ENCODE results near the gene USP15.
"Not testable (repeated sequence)": the region's sequence is repeated elsewhere in the genome, so short reads cannot be mapped to it uniquely, and the experiment has no call there.

Gene USP15

DNA sequence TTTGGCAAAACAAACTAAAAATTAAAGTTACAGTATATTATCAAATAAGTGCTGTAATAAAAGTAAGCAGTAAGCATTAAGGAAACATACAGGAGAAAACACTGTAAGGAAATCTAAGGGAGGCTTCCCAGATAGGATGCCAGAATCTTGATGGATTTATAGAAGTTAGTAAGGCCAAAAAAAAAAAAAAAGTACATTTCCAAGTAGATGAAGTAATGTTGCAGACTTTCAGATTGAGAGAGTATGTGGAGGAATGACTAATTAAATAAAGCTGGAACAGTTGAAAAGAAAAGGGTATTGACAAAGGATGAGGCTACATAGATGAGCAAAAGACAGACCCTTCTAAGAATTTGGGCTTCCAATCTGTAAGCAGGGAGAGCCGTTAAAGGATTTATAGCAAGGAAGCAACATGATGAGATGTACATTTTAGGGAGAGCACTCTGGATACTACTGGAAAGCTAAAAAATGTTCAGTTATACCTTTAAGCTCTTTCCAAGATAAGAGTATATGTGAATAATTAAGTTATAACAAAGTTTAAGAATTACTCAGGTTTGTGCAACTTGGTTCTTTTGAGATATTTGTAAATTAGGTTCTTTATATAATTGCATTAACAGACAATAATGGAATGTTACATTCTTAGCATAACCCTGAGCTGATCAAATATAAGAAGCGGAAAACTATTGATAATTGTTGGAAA is 119.0 kb downstream of the USP15 start:
- no peak for DNase-seq

- no peak for DNase-seq
Measured at GRCh38 chr12:62379723-62380045, 119.5 kb downstream of the USP15 start.

DNA sequence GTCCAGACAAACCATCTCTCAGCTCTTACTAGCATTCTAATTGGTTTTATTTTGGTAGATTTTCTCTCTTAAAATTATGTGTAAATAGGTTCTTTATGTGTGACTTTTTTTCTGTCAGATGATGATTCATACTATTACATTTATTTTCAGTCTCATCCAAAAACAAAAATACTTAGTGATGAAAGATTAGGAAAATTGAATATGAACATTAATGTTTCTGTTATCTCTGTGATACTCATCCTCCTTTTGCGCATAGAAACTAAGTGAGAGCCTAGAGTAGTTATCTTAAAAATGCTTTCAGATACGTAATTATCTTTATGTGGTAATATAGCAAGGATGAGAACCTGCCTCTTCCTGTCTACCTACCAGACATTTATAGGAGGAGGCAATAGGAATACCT is 122.3 kb downstream of the USP15 start:
- no peak for DNase-seq

DNA sequence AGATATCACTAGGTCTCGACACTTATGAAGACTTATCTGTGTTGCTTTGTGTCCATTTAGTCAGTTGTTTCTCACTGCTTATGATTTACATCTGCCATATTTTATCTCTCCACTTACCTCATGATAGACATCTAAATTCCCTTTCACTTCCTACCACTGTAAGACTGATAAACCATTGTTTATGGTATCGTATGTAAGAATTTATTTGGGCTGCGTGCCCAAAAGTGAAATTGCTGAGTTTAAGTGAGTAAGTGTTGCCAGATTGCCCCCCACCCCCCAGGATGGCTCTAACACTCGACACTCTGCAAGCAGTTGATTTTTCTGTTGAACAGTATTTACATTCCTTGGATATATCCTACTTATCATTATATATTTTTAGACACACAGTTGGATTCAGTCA is 136.5 kb downstream of the USP15 start:
- no peak for DNase-seq

DNA sequence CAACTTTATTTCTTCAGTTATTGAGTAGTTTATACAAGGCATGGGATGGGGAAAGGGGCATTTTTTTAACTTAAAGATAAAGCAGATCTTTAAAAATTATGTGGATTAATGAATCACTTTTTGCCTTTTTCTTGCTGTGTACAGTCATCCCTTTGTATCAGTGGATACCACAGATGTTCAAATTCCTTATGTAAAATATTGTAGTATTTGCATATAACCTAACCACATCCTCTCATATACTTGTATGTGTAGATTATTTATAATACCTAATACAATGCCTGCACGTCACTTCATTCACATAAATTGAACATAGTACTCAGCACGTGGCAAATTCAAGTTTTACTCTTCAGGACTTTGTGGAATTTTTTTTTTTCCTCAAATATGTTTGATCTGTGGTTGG is 139.9 kb downstream of the USP15 start:
- DNase-seq: peak; percentile 13 to 69

- DNase-seq: no peak
Measured at GRCh38 chr12:62401631-62402030, 141.4 kb downstream of the USP15 start.

DNA sequence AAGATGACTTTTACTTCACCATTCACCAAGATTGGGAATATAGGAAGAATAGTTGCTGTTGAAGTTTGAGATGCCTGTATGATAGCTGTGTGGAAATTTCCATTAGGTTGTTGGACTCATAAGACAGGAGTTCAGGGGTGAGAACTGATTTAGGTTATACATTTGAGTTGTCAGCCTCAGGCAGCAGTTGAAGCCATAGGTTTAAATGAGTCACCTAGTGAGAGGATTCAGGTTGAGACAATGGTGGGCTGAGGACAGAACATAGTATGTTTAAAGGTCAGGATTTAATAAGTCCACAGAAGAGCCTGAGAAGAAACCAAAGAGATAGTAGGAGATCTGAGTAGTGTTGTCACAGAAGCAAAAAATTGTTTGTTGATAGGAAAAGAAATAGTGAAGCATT is 142.8 kb downstream of the USP15 start:
- DNase-seq: no peak

DNA sequence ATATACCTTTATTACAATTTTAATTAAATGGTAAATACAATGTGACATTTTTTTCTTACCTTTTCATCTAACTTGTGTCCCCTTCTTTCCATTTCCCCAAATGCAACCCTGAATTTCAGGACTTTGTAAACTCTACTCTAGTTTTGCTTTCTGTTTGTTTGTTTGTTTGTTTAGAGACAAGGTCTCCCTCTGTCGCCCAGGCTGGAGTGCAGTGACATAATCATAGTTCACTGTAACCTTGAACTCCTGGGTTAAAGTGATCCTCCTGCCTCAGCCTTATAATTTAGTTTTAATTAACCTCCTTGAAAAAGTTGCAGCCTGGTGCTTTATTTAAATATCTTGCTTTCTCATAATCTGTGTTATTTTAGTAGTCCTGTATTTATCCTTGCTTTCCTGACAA is 147.4 kb downstream of the USP15 start:
- no peak for DNase-seq

DNA sequence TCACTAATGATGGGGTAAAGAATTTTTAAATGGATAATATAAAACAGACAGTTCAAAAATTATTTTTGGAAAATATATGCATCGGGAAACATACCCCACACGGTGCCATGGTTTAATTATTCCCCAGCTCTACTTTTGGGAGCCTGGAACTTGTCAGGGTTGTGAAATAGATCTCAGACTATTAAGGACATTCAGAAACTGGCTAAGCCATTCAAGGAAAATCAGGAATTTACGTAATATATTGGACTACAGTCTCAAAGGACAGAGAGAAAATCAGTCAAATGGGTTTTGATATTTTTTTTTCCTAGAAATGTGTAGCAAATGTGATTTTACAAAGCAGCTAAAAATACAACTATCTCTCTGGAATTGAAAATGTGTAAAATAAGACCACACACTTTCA is 148.9 kb downstream of the USP15 start:
- no peak for DNase-seq

GRCh38 chr12:62414180-62414579 is 154.0 kb downstream of the USP15 start:
- DNase-seq: no peak

DNA sequence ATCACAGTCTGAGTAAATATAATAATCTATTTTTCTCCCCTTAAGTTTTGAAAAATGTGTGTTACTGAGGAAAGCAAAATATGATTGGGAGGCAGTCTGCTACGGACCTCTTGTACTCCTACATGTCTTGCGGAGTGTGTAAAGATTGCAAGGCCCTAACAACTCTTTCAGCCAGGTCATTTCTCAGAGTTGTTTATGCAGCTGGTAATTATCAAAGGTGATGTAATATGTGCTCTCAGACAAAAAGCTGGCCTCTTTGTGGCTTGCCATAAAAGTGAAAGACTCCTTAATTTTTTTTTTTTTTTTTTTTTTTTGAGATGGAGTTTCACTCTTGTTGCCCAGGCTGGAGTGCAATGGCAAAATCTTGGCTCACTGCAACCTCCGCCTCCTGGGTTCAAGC is 165.9 kb downstream of the USP15 start:
- no peak for DNase-seq

DNA sequence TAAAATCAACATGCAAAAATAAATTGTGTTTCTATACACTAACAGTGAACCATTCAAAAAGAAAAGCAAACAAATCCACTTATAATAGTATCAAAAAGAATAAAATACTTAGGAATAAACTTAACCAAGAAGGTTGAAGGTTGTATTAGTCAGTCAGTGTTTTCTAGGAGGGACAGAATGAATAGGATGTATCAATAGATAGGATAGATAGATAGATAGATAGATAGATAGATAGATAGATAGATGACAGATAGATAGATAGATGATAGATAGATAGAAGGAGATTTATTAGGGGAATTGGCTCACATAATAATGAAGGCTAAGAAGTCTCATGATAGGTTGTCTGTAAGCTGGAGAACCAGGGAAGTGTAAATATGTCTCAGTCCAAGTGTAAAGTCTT is 169.3 kb downstream of the USP15 start:
- DNase-seq: no peak

GRCh38 chr12:62434494-62435302 is 174.5 kb downstream of the USP15 start:
- DNase-seq: peak; percentile 6 to 44

DNA sequence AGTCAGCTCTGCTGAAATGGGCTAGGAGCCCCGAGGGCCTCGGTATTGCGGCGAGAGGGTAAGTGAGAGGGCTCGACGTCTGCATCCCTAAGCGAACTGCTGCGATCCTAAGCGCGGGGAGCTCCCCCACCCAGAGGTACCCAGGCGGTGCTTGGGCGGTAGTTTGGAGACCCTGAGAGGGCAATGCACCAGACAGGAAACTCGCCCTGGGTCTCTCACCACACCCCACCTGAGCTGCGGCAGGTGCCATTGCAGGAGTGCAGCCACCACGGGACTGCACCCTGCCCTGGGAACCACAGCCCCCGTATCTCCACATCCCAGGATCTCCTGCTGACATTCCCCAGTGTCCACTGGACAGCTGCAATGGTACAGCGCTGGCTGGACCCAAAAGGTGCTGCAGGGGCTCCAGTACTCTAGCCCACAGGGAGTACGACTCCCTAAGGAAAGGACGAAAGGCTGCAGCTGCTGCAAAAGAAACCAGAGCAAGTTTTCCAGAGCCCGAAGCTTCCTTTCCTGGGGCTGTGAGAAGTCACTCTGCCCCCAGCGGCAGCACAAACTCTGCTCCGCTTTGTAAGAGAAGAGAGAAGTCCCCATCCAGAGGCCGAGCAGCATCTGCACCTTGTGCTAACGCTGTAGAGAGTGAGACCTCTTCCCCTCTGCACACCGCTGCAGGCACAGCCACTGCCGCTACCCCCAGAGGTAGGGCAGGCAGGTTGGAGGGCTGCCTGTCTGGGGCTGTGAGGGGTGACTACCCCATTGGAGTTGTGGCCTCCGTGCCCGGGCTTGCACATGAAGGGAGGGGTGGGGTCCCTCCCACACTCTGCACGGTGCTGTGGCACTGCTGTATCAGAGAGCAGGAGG is 175.3 kb downstream of the USP15 start:
- DNase-seq: peak; percentile 61 to 82

DNA sequence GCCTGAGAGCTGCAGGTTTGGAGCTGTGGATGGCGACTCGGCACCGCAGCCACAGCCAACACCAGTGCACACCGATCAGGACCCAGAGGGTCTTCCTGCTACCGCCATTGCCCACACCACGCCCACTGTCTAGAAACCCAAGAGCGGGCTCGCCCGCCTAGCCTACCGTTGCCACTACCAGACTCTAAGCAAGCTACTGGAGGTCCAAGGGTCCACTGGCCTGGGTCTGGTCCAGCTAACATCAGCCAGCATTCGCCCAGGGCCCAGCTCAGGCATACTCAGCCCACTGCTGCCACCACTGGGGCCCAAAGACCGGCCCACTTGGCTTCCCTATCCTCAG is 175.9 kb downstream of the USP15 start:
- no peak for DNase-seq

- DNase-seq: peak; percentile 17 to 63
Measured at GRCh38 chr12:62438098-62438692, 178.0 kb downstream of the USP15 start.

GRCh38 chr12:62446754-62447452 is 186.7 kb downstream of the USP15 start:
- no peak for DNase-seq

- no peak for DNase-seq
Measured at GRCh38 chr12:62448436-62448835, 188.2 kb downstream of the USP15 start.

DNA sequence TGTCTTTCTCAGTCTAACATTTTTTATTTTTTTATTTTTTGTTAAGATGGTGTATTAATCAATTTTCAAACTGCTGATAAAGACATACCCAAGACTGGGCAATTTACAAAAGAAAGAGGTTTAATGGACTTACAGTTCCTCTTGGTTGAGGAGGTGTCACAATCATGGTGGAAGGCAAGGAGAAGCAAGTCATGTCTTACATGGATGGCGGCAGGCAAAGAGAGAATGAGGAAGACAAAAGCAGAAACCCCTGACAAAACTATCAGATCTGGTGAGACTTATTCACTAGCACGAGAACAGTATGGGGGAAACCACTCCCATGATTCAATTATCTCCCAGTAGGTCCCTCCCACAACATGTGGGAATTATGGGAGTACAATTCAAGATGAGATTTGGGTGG is 195.2 kb downstream of the USP15 start:
- not testable (repeated sequence) for DNase-seq

- DNase-seq: no peak
Measured at GRCh38 chr12:62458626-62459025, 198.4 kb downstream of the USP15 start.

- DNase-seq: no peak
Measured at GRCh38 chr12:62459976-62460375, 199.8 kb downstream of the USP15 start.

DNA sequence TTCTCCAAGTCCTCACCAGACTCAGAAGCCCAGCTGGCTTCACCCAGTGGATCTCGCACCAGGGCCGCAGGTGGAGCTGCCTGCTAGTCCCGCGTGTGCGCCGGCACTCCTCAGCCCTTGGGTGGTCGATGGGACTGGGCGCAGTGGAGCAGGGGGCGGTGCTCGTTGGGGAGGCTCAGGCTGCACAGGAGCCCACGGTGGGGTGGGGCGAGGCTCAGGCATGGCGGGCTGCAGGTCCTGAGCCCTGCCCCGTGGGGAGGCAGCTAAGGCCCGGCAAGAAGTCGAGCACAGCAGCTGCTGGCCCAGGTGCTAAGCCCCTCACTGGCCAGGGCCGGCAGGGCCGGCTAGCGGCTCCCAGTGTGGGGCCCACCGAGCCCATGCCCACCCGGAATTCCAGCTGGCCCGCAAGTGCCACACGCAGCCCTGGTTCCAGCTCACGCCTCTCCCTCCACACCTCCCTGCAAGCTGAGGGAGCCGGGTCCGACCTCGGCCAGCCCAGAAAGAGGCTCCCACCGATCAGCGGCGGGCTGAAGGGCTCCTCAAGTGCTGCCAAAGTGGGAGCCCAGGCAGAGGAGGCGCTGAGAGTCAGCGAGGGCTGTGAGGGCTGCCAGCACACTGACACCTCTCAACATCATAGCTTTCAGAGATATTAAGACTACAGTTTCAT is 201.1 kb downstream of the USP15 start:
- DNase-seq: not testable (repeated sequence)

Measured in NCI-H526 (cell line).